ENCODE data around the gene TRIM23. TPM values are rescaled to one million over a fixed set of nuclear protein-coding genes. Genes with fewer than 3 reads are reported as not detected.

Gene TRIM23
- total and polyA plus RNA-seq, 2 of the 4 experiments (the other 2 are of a cell fraction) = 3.7 to 28.9 TPM

GRCh38 chr5:65620021-65620420, 4.1 kb downstream of the TRIM23 start:
- DNase-seq (no peak), ATAC-seq (ENCODE audit: low read depth) (no peak)
- H3K14ac ChIP-seq (replicated peaks; ENCODE audit: low read depth, low read length) = no peak overlapping the region
- peaks cover 15 to 34% of the 10 kb centered on the region in 2 experiments for H3K79me1 ChIP-seq (ENCODE audit: low read depth in 1 of 2, low read length in 2 of 2)
- no peak overlapping the region for H4K8ac ChIP-seq (ENCODE audit: low read depth in 2 of 2, low read length in 2 of 2)
- 0 out of 2 replicates have a peak, but pooled peaks cover 2% of the 10 kb centered on the region for H3K9me1 ChIP-seq (ENCODE audit: insufficient read depth, low read length)
- H3K27ac ChIP-seq (ENCODE audit: insufficient read depth, low read length) = no peak overlapping the region
- intact Hi-C loops (cut with micrococcal nuclease) = loop anchor here (10.0 kb wide), 1 partner anchor 525 kb away; the partner anchor contains the start of gene SREK1
- no peak overlapping the region for H4K91ac ChIP-seq (ENCODE audit: insufficient read depth, low read depth, low read length)
- ChIA-PET CTCF (no interaction called here), POLR2A (ENCODE audit: unreplicated experiment) (no interaction called here)
- no peaks in the 10 kb centered on the region for H3K4me1 ChIP-seq (ENCODE audit: control insufficient read depth, insufficient read depth, low read length)
- no CpG with 5 or more reads among the region's 4 CpGs for WGBS, 2 experiments (ENCODE audit: extremely low coverage in 2 of 2, insufficient read length in 1 of 2)
- no peak overlapping the region for H4K5ac ChIP-seq (ENCODE audit: low read depth, low read length)
- H2AFZ ChIP-seq (replicated peaks; ENCODE audit: low read length, poor library complexity) = no peak overlapping the region
- H3K9ac ChIP-seq (ENCODE audit: low read depth, low read length) = no peak overlapping the region
- dilution Hi-C loops (cut with HindIII; ENCODE audit: low sequenced_read_pairs, unreplicated experiment) = no loop called here
- TF ChIP-seq MAFK (IDR thresholded peaks at IDR 0.05; ENCODE audit: low read depth, low read length) (no peak), RFX5 (IDR thresholded peaks at IDR 0.05; ENCODE audit: low read depth, low read length) (no peak), CEBPB (IDR thresholded peaks at IDR 0.05; ENCODE audit: low read depth, low read length) (0 out of 2 replicates have a peak, but pooled peaks have one; percentile 36), ELK1 (IDR thresholded peaks at IDR 0.05; ENCODE audit: borderline replicate concordance, low read depth, low read length) (no peak), RAD21 (IDR thresholded peaks at IDR 0.05; ENCODE audit: low read length) (no peak), RCOR1 (IDR thresholded peaks at IDR 0.05; ENCODE audit: insufficient replicate concordance, low read length) (no peak), CTCF (conservative IDR thresholded peaks at IDR 0.05; ENCODE audit: low read depth, low read length) (no peak), BHLHE40 (IDR thresholded peaks at IDR 0.05; ENCODE audit: low read depth, low read length) (no peak)
- H3K23ac ChIP-seq (ENCODE audit: low read depth, low read length) = no peak overlapping the region
- H3K56ac ChIP-seq (ENCODE audit: extremely low read depth, insufficient read depth, low read length) = no peak overlapping the region
- no peak overlapping the region for H3K4me3 ChIP-seq (ENCODE audit: insufficient read depth, low read depth, low read length)
- in situ Hi-C loops (cut with MboI; ENCODE audit: low sequenced_read_pairs) = no loop called here
- BruUV-seq (replicated peaks) = no TSS peak
- no peak overlapping the region for H2BK15ac ChIP-seq (ENCODE audit: low read depth, low read length)
- H3K4ac ChIP-seq (ENCODE audit: low read depth, low read length) = no peak overlapping the region
- H2AK5ac ChIP-seq (ENCODE audit: low read depth, low read length) = no peak overlapping the region
- H3K9me3 ChIP-seq (ENCODE audit: control insufficient read depth, insufficient read depth, low read length) = no peaks in the 10 kb centered on the region
- peaks cover 7% of the 10 kb centered on the region; the same call in 1 of the 2 replicates for H4K20me1 ChIP-seq (ENCODE audit: insufficient read depth, low read length)
- no peak overlapping the region for H2BK20ac ChIP-seq (ENCODE audit: low read depth, low read length)
- H3K36me3 ChIP-seq (ENCODE audit: control insufficient read depth, insufficient read depth, low read length) = peaks cover 7% of the 10 kb centered on the region
- no peak overlapping the region for H2BK5ac ChIP-seq (ENCODE audit: low read depth, low read length, poor library complexity, severe bottlenecking)
- no peak overlapping the region for H3K18ac ChIP-seq (ENCODE audit: low read depth, low read length)
- no peaks in the 10 kb centered on the region for H3K27me3 ChIP-seq (ENCODE audit: control insufficient read depth, insufficient read depth, low read length)
- H3K4me2 ChIP-seq (ENCODE audit: low read depth, low read length) = no peak overlapping the region
- H2BK120ac ChIP-seq (ENCODE audit: low read depth, low read length) = no peak overlapping the region
- no peak overlapping the region for H2AK9ac ChIP-seq (replicated peaks; ENCODE audit: low read depth, low read length, poor library complexity)

Measured in IMR-90 (cell line).